ENCODE measurements around the gene IRS1. TPM values are rescaled to one million over a fixed set of nuclear protein-coding genes. Genes with fewer than 3 reads are reported as not detected.
A peak's percentile ranks its signal among the peaks of the same experiment; 100 is the strongest.

Gene IRS1
- total and polyA plus RNA-seq, 8 donors, result 13.3 to 43.5 (median 34.7) TPM

DNA sequence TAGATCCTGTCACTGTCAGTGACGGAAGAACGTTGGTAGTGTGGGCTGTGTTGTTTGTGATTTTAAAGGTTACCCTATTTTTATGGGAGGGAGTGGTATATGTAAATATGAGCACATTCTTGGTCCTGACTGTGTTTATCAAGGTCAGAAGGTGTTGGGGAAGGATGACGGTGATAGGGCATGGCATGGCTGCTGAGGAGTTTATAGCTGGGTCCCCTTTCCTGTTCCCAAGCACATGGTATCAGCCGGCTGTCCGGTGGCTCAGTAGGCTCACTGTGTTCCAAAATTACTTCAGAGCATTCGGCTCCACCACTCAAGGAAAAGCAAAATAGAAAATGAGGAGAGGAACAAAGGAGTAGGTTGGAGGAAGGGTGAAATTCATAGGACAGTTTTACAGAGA lies 28.6 kb downstream of the IRS1 start:
- Histone ChIP-seq H3K36me3 (no peaks in the 10 kb centered on the region), H3K4me3 (no peak overlapping the region), H3K27ac (no peak overlapping the region), H3K4me1 (peaks cover 22 to 30% of the 10 kb centered on the region in 2 donors), H3K9me3 (peaks cover 0 to 6% of the 10 kb centered on the region in 2 donors), H3K27me3 (no peaks in the 10 kb centered on the region)
- TF ChIP-seq, protein P1, sequence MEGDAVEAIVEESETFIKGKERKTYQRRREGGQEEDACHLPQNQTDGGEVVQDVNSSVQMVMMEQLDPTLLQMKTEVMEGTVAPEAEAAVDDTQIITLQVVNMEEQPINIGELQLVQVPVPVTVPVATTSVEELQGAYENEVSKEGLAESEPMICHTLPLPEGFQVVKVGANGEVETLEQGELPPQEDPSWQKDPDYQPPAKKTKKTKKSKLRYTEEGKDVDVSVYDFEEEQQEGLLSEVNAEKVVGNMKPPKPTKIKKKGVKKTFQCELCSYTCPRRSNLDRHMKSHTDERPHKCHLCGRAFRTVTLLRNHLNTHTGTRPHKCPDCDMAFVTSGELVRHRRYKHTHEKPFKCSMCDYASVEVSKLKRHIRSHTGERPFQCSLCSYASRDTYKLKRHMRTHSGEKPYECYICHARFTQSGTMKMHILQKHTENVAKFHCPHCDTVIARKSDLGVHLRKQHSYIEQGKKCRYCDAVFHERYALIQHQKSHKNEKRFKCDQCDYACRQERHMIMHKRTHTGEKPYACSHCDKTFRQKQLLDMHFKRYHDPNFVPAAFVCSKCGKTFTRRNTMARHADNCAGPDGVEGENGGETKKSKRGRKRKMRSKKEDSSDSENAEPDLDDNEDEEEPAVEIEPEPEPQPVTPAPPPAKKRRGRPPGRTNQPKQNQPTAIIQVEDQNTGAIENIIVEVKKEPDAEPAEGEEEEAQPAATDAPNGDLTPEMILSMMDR (IDR thresholded peaks at IDR 0.05), result no peak
- no peak for DNase-seq
- ATAC-seq, result no peak
- intact Hi-C loops (cut with DNase I), result no loop called here

GRCh38 chr2:226767056-226767813 lies 32.4 kb downstream of the IRS1 start:
- Histone ChIP-seq H3K36me3 (no peaks in the 10 kb centered on the region), H3K4me3 (no peak overlapping the region), H3K4me1 (peaks cover 7 to 16% of the 10 kb centered on the region in 2 donors), H3K9me3 (no peaks in the 10 kb centered on the region), H3K27me3 (no peaks in the 10 kb centered on the region), H3K27ac (peak overlapping the region in 1 of 2 donors; percentile 2)
- TF ChIP-seq, protein P1 (IDR thresholded peaks at IDR 0.05), result no peak
- DNase-seq, result no peak
- ATAC-seq, result peak; percentile 87
- intact Hi-C loops (cut with DNase I), result no loop called here

DNA sequence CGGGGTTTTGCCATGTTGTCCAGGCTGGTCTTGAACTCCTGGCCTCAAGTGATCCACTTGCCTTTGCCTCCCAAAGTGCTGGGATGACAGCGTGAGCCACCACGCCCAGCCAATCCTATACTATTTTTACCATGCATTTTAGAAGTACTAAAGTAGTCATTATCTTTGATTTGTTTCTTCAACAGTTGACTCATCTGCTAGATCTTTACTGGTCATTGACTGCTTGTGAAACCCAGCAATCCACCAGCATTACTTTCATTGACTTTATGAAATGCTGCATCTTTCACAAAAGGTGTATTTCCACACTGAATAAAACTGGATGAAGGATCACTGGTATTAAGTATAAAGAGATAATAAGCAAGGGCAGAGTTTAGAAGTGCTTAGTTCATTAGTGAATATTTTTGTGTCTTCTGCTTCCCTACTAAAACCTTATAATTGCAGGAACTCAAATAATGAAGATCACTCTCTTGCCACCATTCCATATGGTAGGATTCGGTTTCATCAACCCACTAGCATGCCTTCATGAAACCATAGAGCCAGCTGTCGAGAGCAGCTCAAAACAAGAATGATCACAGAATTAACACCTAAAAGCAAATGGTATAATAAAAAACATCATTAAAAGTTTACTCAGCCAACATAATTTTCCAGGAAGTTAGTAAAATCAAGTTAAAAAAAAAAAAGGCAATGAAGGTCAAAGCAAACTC lies 33.1 kb downstream of the IRS1 start:
- TF ChIP-seq, protein P1 (IDR thresholded peaks at IDR 0.05), result no peak

GRCh38 chr2:226763320-226763719 lies 36.3 kb downstream of the IRS1 start:
- Histone ChIP-seq H3K27ac (no peak overlapping the region), H3K27me3 (no peaks in the 10 kb centered on the region), H3K4me1 (peaks cover 0 to 9% of the 10 kb centered on the region in 2 donors), H3K9me3 (no peaks in the 10 kb centered on the region), H3K4me3 (no peak overlapping the region), H3K36me3 (no peaks in the 10 kb centered on the region)
- DNase-seq (no peak), ATAC-seq (no peak)
- TF ChIP-seq, protein P1 (IDR thresholded peaks at IDR 0.05), result no peak
- intact Hi-C loops (cut with DNase I), result no loop called here

More for the DNA sequence above, 33.1 kb downstream of the IRS1 start:
- Histone ChIP-seq H3K4me3 (no peak overlapping the region), H3K4me1 (peaks cover 0 to 9% of the 10 kb centered on the region in 2 donors), H3K36me3 (no peaks in the 10 kb centered on the region), H3K27ac (peak overlapping the region in 1 of 2 donors; percentile 2), H3K27me3 (no peaks in the 10 kb centered on the region), H3K9me3 (no peaks in the 10 kb centered on the region)
- intact Hi-C loops (cut with DNase I), result no loop called here
- no peak for DNase-seq
- no peak for ATAC-seq

- Histone ChIP-seq H3K9me3 (no peaks in the 10 kb centered on the region), H3K36me3 (no peaks in the 10 kb centered on the region), H3K27me3 (no peaks in the 10 kb centered on the region), H3K4me1 (no peaks in the 10 kb centered on the region), H3K4me3 (no peak overlapping the region), H3K27ac (no peak overlapping the region)
- DNase-seq (no peak), ATAC-seq (no peak)
- intact Hi-C loops (cut with DNase I), result no loop called here
- TF ChIP-seq, protein P1 (IDR thresholded peaks at IDR 0.05), result no peak
Measured at GRCh38 chr2:226761195-226761583, 38.4 kb downstream of the IRS1 start.
